HEK293T (cell line): ENCODE results near the gene ADRA2A.

Source experiments
- CTCF ChIA-PET: fragments of 350-600 bp; formaldehyde crosslinking; extraction: SDS; loops from one replicate; lab custom pipeline; 2021; ENCODE audit warnings: antibody characterized with exemption, inconsistent platforms; lab: Yijun Ruan, JAX
- POLR2A ChIA-PET: fragments of 350-600 bp; formaldehyde crosslinking; extraction: SDS; loops from one replicate; lab custom pipeline; 2020; ENCODE audit warnings: antibody characterized with exemption, inconsistent platforms; lab: Yijun Ruan, JAX
- DNase-seq: peaks from one replicate; pipeline ENCODE4 v3.0.0; 2012; ENCODE audit warnings: mixed read lengths; ENCODE audit errors: extremely low spot score
- ARNT ChIP-seq: fragments of 450-650 bp; IDR thresholded peaks from 2 replicates; pipeline ENCODE4 v1.6.1; 2017; ENCODE audit warnings: mild to moderate bottlenecking
- BHLHE40 ChIP-seq: fragments of 450-650 bp; IDR thresholded peaks from 2 replicates; pipeline ENCODE4 v1.6.1; 2016; ENCODE audit warnings: mild to moderate bottlenecking, moderate library complexity, borderline replicate concordance
- CTBP1 ChIP-seq: fragments of 450-650 bp; IDR thresholded peaks from 2 replicates; pipeline ENCODE4 v1.6.1; 2016; ENCODE audit warnings: borderline replicate concordance
- ELF4 ChIP-seq: fragments of 450-650 bp; IDR thresholded peaks from 2 replicates; pipeline ENCODE4 v1.6.1; 2017; ENCODE audit warnings: antibody characterized with exemption
- FOXA1 ChIP-seq: fragments of 450-650 bp; IDR thresholded peaks from 2 replicates; pipeline ENCODE4 v1.6.1; 2016; ENCODE audit warnings: mild to moderate bottlenecking
- FOXK2 ChIP-seq: fragments of 450-650 bp; IDR thresholded peaks from 2 replicates; pipeline ENCODE4 v1.6.1; 2016; ENCODE audit warnings: mild to moderate bottlenecking
- FOXM1 ChIP-seq: fragments of 450-650 bp; IDR thresholded peaks from 2 replicates; pipeline ENCODE4 v1.6.1; 2017; ENCODE audit warnings: mild to moderate bottlenecking, borderline replicate concordance
- HDGF ChIP-seq: fragments of 450-650 bp; IDR thresholded peaks from 2 replicates; pipeline ENCODE4 v1.6.1; 2017; ENCODE audit warnings: antibody characterized with exemption, borderline replicate concordance
- L3MBTL2 ChIP-seq: fragments of 450-650 bp; conservative IDR thresholded peaks from 2 replicates; pipeline ENCODE4 v1.6.1; 2016; ENCODE audit warnings: mild to moderate bottlenecking
- LEF1 ChIP-seq: fragments of 450-650 bp; IDR thresholded peaks from 2 replicates; pipeline ENCODE4 v1.6.1; 2017; ENCODE audit warnings: mild to moderate bottlenecking, borderline replicate concordance
- NFRKB ChIP-seq: fragments of 450-650 bp; IDR thresholded peaks from 2 replicates; pipeline ENCODE4 v1.6.1; 2016; ENCODE audit warnings: mild to moderate bottlenecking, moderate library complexity
- SP1 ChIP-seq: fragments of 450-650 bp; IDR thresholded peaks from 2 replicates; pipeline ENCODE4 v1.6.1; 2017
- SUZ12 ChIP-seq: fragments of 450-650 bp; IDR thresholded peaks from 2 replicates; pipeline ENCODE4 v1.6.1; 2016; ENCODE audit warnings: mild to moderate bottlenecking
- TARDBP ChIP-seq: fragments of 450-650 bp; IDR thresholded peaks from 2 replicates; pipeline ENCODE4 v1.6.1; 2016
- ZNF384 ChIP-seq: fragments of 450-650 bp; IDR thresholded peaks from 2 replicates; pipeline ENCODE4 v1.6.1; 2016
- TF ChIP-seq, protein P1 (sequence below): fragments of 450-650 bp; IDR thresholded peaks from 2 replicates; pipeline ENCODE4 v1.6.1; 2016

The ADRA2A gene

DNA sequence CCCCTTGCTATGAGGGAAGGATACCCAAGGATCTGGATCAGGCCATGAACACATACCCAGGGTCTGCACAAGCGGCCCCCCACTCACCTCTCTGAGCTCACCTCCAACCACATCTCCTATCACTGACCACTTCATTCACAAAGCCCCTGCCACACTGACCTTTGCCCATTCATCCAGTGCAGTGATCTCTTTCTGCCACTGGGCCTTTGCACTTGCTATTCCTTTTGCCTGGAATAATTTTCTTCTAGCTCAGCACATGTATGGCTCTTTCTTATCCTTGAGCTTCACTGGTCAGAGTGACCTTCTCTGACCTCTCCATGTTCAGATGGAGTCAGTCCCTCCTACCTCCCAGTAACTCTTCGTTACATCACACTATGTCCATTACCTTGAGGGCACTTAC, 48.3 kb downstream of the ADRA2A start:
- CTCF ChIA-PET, result no interaction called here
- DNase-seq, result no peak
- POLR2A ChIA-PET, result no interaction called here
- no peak for TF ChIP-seq NFRKB
- no peak for TF ChIP-seq LEF1
- TF ChIP-seq TARDBP, result no peak

DNA sequence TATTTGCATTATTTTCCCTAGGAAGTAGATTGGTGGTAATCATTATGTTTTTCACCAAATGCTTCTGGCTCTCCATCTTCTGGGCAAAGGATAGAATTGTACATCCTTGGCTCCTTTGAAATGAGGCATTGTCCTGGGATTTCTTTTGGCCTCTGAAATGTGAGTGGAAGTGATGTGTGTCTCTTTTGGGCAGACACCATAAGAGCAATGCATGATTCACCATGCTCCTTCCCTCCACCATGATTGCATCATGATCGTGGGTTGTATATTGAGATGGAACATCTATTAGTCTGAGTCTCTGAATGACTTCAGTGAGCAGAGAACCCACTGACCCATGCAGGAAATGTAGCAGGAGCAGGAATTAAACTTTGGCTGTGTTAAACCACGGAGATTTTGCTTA, 49.2 kb downstream of the ADRA2A start:
- CTCF ChIA-PET, result interaction anchor here (0.7 kb wide), 1 partner anchor 30 kb away, joined by 3 read pairs; no protein-coding TSS in a partner anchor
- POLR2A ChIA-PET, result no interaction called here
- no peak for TF ChIP-seq CTBP1
- no peak for TF ChIP-seq FOXA1
- no peak for TF ChIP-seq ELF4
- TF ChIP-seq TARDBP, result no peak
- TF ChIP-seq ARNT, result no peak
- no peak for TF ChIP-seq BHLHE40
- TF ChIP-seq FOXK2, result no peak
- TF ChIP-seq LEF1, result no peak
- no peak for TF ChIP-seq L3MBTL2
- no peak for TF ChIP-seq SUZ12
- TF ChIP-seq, protein P1, sequence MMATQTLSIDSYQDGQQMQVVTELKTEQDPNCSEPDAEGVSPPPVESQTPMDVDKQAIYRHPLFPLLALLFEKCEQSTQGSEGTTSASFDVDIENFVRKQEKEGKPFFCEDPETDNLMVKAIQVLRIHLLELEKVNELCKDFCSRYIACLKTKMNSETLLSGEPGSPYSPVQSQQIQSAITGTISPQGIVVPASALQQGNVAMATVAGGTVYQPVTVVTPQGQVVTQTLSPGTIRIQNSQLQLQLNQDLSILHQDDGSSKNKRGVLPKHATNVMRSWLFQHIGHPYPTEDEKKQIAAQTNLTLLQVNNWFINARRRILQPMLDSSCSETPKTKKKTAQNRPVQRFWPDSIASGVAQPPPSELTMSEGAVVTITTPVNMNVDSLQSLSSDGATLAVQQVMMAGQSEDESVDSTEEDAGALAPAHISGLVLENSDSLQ, result no peak
- TF ChIP-seq SP1, result no peak
- TF ChIP-seq NFRKB, result no peak
- no peak for TF ChIP-seq FOXM1
- no peak for TF ChIP-seq ZNF384
- no peak for TF ChIP-seq HDGF
- DNase-seq, result no peak

DNA sequence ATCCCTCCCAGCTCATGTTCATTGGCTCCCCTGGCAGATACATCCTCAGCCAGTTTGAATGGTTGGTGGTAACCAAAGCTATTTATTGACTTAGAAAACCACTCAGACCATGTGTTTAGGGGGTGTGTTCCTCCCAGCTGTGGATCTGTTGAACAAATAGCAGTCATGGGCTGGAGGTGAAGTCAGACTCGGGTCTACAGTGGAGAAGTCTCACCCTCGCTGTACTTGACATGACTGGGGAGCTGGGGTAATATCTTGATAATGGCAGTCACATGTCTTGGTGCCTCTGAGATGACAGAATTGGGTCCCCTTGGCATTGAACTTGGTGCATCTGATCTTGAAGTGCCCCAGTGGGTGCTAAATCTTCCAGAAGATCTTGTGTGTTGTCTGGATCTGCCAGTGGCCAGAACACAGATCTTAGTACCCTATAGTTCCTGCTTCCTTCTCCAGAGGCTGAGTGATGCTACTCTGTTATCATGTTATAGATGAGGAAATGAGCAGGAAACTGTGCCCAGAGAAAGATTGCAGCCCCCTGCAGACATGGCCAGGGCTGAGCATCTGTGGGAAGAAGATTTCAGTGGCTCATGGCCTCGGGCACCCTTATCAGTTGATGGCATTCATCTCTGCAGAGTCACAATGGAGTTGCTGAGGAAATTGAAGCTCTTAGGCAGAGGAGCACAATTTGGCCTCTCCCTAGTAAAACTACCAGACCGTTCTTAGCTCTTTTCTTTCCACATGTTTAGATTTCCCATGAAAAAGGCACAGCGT, 50.4 kb downstream of the ADRA2A start:
- CTCF ChIA-PET, result no interaction called here
- POLR2A ChIA-PET, result no interaction called here
- DNase-seq, result no peak
- no peak for TF ChIP-seq FOXA1
- no peak for TF ChIP-seq ELF4
- no peak for TF ChIP-seq TARDBP
- TF ChIP-seq CTBP1, result no peak
- TF ChIP-seq ZNF384, result no peak
- no peak for TF ChIP-seq FOXK2
- TF ChIP-seq LEF1, result no peak

DNA sequence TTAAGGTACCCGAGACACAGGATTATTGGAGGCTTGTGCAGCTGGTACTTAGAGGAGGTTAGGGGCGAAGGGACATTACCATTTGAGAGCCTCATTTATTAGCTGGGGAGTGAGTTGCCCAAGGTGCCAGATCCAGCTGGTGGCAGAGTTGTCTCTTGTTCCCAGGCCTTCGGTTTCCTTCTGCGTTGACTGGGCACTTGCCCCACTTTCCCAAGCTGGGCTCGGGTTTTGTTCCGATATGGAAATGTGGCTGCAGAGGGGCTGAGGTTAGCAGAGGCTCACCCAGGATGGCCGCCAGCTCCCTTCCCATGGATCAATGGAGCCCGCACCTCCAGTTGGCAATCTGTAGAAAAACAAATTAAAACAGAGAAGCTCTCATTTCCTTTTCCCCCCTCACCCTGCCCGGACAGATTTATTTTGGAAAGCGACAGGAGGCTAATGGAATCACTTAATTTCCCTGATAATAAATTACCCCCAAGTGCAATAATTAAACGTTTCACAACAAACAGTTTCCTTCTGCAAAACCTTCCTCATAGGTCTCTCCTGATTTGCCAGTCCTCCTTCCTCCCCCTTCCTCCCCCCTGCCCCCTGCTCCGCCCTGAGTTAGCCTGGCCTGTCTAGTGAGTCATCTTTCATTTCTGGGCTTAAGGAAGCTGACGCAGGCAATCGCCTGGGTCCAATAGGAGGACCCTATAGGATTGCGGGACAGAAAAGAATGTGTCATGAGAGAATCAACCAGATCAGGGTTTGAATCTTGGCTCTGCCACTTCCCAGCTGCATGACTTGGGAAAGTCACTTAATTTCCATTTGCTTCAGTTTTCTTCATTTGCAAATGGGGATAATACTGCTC, 51.7 kb downstream of the ADRA2A start:
- peak; percentile 55 for DNase-seq
- CTCF ChIA-PET, result no interaction called here
- TF ChIP-seq FOXM1, result no peak
- TF ChIP-seq SP1, result no peak
- TF ChIP-seq ELF4, result no peak
- TF ChIP-seq TARDBP, result no peak
- TF ChIP-seq, protein P1, result no peak
- TF ChIP-seq ZNF384, result no peak
- TF ChIP-seq FOXK2, result no peak
- TF ChIP-seq FOXA1, result no peak
- TF ChIP-seq CTBP1, result no peak
- TF ChIP-seq BHLHE40, result no peak
- TF ChIP-seq L3MBTL2, result no peak
- TF ChIP-seq NFRKB, result no peak
- no peak for TF ChIP-seq ARNT
- POLR2A ChIA-PET, result no interaction called here

DNA sequence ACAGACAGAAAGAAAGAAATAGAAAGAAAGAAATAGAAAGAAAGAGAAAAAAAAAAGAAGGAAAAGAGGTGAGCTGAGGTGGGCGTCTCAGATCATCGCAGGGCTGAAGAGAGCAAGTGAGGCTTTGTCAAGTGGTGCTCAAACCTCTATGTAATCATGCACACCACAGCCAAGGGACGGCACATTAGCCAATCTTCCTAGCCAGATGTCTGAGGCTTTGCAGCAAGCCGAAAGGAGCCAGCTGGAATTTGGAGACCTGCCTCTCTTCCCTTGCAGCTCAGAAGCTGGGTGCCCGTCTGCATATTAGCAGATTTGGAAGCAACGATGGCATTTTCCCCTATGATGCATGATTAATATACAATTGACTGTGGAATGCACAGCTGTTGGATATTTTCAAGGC, 52.5 kb downstream of the ADRA2A start:
- POLR2A ChIA-PET, result no interaction called here
- CTCF ChIA-PET, result no interaction called here
- TF ChIP-seq L3MBTL2, result no peak
- no peak for TF ChIP-seq TARDBP
- no peak for TF ChIP-seq FOXK2
- no peak for TF ChIP-seq FOXA1
- no peak for TF ChIP-seq ELF4
- no peak for TF ChIP-seq CTBP1
- TF ChIP-seq ZNF384, result no peak
- TF ChIP-seq SUZ12, result no peak
- TF ChIP-seq, protein P1, result no peak
- no peak for TF ChIP-seq HDGF
- no peak for TF ChIP-seq FOXM1
- TF ChIP-seq NFRKB, result no peak
- TF ChIP-seq LEF1, result no peak
- TF ChIP-seq ARNT, result no peak
- no peak for TF ChIP-seq SP1
- no peak for DNase-seq

DNA sequence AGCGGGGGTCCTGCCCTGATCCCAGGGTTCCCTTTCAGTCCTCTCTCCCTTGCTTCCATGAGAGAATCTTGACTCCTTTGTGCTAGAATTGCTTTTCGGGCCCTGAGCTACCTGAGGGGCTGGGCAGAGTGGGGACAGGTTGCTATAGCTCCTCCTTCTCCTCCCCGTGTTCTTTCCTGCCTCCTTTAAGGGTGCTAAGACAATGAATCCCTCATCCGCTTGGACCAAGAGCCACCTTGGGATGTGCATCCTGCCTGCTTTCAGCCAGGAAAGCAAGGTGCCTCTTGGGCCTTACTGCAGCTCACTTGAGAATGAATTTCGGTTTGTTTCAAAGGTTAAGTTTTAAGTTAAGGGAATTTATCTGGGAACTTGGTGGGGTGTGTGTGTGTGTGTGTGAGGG, 53.6 kb downstream of the ADRA2A start:
- ChIA-PET CTCF (no interaction called here), POLR2A (no interaction called here)
- TF ChIP-seq FOXK2 (no peak), SUZ12 (no peak), ELF4 (no peak), FOXA1 (no peak), CTBP1 (no peak), TARDBP (no peak), ZNF384 (no peak), L3MBTL2 (no peak), LEF1 (no peak), SP1 (no peak), ARNT (no peak), HDGF (no peak)
- TF ChIP-seq, protein P1, result no peak
- DNase-seq, result no peak
